HS-5 (cell line): ENCODE measurements around the gene GRID2.
A peak's percentile ranks its signal among the peaks of the same experiment; 100 is the strongest.

ENCODE experiments used
- DNase-seq: peaks from one replicate; pipeline ENCODE4 v3.0.0-alpha.2; 2012; ENCODE audit warnings: low read depth

The GRID2 gene

DNA sequence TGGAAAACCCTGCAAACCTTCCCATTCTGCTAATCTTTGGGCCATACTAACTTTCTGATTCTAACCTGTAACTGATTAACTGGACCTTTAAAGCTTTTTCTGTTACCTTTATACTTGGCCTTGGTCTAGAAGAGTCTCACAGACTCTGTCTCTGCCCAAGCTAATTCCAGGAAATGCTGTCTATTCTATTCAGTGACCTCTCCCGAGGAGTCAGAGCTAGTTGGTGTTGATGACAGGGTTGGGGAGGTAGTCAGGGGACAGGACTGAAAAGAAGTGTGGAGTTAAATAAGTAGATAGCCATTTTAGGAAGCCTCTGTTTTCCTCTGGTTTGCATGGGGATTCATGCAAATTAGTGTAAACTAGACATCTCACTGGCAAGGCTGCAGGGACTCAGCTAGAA lies 429.5 kb downstream of the GRID2 start:
- no peak for DNase-seq

DNA sequence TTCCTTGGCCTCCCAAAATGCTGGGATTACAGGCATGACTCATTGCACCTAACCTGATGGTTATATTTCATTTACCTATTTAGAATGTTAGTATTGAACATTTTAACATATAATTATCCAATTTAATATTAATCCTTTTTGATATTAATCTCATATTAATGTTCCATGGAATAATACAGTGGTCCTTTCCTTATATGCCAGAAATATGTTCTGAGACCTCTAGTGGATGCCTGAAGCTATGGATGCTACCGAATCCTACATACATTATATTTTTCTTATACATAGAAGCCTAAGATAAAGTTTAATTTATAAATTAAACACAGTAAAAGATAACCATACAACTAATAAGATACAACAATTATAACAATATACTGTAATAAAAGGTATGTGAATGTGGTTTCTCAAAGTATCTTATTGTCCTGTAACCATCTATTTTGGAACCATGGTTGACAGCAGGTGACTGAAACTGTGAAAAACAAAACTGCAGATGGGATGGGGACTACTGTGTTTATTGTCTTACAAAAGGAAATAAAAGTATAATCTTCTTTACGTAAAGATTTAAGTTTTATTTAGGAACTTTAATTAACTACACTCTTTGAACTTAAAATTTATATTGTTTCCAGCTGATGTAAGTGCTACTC lies 431.4 kb downstream of the GRID2 start:
- no peak for DNase-seq

DNA sequence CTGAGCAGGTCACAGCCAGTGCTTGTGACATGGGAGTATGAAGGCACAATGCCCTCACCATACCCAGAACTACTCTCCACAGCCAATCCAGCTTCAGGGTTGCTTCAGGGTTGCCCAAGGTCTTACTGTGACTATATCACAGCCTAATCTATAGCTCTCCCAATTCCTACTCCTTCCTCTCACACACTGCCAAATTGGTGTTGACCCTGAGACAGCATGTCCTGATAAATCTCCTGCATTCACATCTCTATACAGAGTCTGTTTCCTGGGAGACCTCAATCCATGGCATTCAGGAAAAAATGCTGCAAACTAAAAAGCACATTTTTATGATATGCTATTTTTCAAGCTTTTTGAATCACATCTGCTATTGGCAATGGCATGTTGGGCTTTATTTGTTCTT lies 456.7 kb downstream of the GRID2 start:
- DNase-seq = no peak

DNA sequence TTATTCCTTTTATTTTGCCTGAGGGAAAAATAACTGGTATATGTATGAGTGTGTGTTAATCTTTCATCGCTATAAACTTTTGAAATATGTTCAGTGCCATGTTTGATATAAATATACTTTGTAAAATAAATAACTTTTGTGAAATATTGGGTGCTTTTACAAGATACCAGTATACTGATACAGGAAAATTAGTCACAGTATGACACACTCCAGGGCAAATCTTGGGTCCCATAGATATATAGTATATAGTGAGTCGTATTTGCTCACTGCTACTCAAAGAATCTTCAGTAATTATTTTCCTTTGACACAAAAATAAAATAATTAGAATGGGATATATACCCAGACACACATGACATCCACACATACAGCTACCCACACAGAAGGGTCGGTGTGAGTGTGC lies 472.3 kb downstream of the GRID2 start:
- DNase-seq = peak; percentile 16

DNA sequence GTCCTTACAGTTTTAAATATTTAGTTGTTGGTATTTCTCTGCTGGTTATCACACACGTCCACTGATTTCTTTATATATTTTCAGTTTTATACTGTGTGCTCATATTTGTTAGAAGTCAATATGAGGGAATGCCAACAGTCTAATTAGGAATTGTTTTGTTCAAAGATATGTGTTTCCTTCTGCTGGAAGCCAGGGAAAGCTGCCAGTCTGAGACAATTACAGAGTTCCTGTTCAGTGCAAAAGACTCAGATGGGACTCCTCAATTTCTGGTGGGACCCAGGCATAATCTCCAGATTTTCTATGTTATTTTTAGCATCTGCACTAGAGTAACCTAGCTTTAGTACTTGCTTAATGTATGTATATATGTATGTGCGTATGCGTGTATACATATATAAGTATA lies 486.0 kb downstream of the GRID2 start:
- no peak for DNase-seq

DNA sequence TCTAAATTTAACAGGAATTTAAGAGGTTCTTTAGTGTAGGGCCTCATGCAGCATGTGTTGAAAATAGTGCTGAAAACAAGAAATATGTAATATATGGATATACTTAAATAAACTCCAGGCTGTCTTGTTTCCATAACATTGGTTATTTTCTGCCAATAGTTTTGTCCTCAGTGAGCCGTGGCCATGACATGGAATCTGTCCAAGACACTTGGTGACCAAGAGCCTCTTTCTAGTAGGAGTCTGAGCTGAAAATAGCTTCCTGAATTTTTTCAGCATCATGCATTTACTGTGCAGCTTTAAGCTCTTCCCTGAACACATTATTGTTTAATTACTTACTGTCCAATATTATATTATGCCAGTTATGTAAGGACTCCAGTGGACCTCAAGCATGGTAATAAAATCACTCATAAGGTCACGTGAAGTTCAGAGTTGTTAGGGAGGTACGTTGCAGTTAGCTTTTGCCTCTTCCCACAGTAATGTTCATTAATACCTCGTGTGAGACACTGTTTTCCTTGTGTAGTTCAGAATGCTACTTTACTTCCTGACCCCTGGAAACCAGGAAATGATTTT lies 488.2 kb downstream of the GRID2 start:
- DNase-seq = no peak

DNA sequence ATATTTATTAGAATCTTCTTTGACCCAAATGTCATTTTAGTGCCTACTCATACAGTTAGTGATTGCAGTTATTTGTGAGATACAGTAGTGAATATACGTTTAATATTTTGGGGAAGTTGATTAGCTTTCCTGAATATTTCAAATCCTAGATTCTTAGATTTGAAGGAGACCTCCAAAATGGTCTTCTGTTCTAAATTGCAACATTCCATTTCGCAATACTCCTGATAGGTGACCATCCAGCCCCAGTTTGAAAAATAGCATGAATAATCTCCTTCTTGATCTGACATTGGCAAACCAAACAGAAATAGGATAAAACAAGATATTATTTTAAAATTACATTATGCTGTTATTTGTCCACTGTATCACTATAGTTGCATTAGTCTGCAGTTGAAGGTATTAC lies 505.6 kb downstream of the GRID2 start:
- no peak for DNase-seq

DNA sequence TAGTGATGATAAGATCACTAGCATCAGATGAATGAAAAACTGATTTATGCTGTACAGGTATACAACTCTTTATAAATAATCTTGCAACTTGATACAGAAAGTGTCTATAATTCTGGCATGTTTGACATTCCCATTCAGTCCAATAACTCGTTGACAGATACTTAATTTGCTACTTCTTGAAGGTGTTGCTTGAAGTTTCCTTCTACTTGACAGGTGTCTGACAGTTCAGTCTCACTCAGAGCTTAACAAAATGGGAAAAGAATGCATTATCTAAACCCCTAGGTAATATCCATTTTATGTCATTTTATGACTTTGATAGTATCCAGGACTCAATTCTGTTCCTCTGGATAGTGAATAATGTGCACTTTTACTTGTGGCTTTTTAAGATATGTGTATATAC lies 508.9 kb downstream of the GRID2 start:
- DNase-seq = no peak

DNA sequence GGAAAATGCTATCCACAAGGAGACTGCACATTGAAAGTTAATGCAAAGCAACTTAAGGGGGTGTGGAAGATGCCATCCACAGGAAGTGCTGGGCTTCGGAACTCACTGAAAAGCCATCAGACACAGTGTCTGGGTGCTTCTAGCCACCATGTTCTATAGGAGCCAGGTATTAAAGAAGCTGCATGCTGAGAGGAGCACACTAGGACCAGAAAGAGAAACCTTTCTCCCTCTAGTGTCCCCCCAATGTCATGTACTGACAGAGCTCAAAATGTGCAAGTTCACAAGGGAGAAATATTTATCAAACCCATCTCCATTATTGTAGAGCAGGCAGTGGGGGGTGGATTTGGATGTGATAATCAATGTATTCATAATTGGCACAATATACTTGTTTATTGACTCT lies 510.9 kb downstream of the GRID2 start:
- DNase-seq = no peak

DNA sequence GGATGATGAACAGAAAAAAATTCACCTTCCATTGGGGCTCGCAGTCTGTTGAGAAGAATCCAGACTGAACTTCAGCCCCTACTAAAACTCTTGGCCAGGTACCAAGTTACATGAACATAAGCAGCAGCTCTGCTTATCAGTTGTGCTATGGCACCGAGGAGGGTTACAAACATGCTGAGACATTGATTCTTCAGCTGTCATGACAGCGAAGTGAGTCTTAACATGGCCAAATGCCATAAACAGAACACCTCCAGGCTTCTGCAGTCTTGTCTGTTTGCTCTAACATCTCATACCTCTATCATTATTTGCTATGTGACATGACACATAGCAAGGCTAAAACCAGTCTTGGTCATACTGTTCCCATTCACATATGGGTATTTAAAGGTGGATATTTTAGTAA lies 521.5 kb downstream of the GRID2 start:
- no peak for DNase-seq

DNA sequence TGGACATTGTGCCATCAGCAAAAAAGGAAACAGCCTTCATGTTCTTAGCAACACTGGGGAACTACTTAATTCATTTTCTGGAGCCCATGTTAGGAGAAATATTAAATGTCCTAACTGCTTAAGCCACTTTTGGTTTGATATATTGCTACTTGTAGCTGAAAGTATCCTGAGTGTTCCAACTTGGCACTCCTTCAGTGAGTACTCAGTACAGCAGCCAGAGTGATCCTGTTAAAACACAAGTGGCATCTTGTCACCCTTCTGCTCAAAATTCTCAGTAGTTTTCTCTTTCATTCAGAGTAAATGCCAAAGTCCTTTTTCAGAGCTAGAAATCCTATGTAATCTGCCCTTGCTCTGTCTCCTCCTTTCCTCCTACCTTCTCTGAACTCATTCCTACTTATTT lies 522.0 kb downstream of the GRID2 start:
- DNase-seq = no peak

DNA sequence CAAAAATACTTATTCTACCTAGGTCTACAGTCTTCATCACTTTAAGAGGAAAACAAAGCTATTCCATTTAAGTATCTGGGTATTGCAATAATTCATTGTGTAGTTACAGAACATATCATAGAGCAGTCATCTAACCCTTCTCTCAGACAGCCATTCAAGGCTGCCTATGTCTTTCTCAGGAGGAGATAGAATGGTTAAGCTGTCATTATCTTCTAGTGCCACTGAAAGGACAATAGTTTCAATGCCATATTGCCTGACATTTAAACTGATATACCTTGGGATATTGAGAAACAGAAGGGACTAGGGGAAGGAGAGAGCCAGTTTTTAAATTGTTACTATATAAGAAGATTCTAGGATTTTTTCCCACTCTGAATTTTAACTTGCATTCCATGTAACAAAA lies 527.0 kb downstream of the GRID2 start:
- no peak for DNase-seq

DNA sequence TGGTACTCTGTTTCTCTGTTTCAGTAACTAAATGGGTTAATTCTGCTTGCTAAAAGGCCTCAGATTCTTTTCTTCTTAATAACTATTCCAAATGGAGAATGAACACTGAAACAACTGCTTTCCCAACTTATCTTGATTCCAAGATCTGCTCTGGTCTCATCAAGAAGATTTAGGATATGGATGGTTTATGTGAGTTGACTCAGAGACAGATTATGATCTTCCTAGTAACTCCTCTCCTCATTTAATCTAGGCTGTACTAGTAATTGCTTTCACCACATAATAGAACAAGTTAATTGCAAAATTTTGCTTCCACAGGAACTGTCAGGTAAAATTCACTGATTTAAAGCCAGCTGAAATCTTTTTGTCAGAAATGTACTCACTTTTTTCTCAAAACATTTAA lies 537.1 kb downstream of the GRID2 start:
- no peak for DNase-seq

DNA sequence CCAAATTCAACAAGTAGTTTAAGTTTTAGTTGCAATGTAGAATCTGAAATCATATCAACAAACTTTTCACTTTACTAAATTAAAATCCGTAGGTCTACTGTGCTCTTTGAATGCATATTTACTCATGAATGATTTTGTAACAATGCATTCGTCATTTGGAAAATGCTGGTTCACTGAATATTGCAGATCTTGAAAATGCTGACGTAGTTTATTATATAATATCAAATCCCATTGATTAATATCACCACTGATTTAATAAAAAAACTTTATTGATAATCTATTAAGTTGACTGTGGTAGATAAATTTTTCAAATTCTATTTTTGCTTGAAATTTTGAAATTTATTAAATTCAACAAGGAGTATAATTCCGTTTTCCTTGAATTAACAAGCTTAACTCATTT lies 540.0 kb downstream of the GRID2 start:
- no peak for DNase-seq

DNA sequence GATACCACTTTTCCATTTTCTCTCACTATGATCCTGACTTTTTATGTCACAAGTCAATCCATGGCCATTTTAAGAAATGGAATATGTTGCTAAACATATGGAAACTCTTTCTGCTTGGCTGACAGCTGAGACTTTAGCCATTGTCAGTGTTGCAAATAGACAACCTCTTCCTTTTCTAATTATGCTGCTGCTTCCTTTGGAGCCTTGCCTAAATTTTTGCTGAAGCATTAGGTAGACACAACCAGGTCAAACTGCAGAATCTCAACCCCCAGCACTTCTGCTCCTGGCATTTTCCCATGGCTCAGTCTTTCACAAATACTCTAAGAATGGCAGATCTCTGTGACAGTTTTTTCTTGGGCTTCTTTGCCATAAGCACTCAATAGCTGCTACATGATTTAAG lies 543.3 kb downstream of the GRID2 start:
- DNase-seq = no peak

DNA sequence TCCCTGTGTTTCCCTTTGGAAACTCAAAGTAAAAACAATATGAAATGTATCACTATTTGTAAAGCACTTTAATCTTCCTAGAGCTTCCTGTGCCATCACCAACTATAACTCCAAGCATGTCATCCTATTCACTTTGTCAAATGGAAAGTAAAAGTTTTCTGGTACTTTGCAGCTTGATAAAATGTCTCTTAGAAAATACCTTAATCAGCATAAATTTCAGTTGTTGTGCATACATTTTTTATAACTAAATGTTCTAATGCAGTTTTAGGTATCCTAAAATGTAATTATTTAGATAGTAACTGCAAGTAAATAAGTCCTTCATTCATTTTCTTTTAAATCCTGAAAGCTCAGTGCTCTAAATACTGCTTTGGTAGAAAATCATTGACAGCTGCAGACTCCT lies 558.7 kb downstream of the GRID2 start:
- DNase-seq = no peak

DNA sequence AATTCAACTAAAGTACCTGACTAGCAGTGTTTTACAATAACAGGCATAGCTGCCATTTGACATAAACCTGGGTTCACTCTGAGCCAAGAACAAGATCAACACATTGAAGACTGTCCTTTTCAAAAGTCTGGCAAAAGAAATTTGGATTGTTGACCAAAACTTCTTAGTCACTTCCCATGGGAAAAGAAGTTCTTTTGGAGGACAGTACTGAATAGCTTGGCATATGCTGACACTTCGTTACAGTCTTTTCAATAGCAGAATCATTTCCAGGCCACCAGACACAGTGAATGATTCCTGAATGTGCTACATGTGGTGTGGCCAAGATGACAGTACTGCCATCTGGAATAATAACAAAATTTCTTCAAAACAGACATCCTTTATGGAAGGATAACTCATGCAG lies 560.3 kb downstream of the GRID2 start:
- no peak for DNase-seq

DNA sequence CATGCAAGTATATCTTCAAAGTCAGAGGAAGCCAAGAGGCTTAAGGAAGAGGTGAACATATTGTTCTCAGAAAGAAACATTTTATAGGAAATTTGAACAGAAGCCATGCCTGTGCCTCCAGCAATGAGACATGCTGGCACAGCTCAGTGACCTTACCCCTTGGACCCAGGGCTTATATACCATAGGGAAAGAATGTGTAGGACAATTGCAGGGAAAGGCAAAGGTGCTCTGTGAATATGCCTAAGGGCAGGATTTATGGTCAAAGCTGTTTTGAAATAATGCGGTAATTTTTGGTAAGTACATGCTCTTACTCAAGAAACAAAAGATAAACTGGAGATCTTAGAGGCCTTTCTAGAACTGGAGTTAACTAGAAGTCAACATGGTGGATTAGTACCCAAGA lies 568.8 kb downstream of the GRID2 start:
- no peak for DNase-seq

DNA sequence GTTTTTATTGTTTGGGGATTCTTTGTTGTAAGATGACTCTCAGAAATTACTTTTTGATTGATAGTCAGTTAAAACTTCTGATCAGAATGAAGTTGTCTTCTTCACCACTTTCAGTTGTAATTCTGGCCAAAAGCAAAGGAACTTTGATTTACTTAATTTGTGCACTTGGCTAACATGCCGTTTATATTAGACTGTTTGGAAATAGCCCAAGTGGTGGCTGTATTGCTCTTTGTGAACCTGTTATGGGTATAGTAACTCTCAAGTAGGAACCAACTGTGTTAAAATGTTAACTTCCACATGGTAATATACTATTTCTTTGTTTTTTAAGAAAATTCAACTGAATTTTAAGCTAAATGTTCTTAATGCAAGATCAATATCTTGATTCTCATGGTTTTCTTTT lies 581.9 kb downstream of the GRID2 start:
- DNase-seq = no peak

DNA sequence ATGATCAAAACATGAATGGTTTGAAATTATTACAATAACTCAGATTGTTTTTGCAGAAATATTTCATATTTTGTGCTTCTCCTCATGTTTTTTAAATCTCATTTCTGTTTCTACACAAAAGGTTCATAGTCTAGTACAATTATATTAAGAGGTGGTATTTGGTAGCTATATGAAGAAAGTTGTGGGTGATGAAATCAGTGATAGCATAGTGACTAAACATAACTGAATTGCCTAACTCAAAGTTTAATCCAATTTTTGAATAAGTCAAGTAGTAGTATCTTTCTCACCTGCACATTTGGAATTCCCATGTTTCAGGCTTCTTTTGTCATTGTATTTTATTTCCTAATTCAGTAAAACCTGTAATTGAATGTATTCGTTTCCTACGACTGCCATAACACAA lies 648.7 kb downstream of the GRID2 start:
- DNase-seq = no peak

DNA sequence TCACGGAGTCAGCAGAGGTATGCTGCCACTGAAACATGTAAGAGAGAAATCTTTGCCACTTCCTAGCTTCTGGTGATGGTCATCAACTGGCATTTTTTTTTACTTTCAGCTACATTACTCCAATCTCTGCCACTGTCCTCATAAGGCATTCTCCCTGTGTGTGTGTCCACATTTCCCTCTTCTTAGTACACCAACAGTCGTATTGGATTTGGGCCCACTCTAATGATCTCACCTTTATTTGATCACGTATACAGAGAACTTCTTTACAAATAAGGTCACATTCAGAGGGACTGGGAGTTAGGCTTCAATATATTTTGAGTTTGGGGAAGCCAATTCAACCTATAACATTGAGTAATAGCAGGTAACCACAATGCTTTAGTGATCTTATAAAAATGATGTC lies 649.1 kb downstream of the GRID2 start:
- no peak for DNase-seq

DNA sequence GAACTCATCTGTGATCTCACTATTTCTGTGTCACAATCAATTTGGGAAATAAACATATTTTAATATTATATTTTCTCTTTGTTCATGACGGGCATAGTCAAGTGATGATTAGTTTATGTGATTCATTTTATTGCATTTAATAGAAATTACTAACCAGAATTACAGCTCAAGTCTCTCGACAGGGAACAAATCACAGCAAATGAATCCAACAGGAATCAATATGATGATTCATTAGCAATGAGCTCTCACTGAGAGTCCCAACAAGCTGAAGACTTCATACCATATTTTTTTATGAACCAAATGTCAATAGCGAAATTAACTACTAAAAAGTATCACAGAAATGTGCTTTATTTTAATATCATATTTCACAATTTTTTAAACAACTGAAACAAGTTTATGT lies 649.7 kb downstream of the GRID2 start:
- peak; percentile 31 for DNase-seq

DNA sequence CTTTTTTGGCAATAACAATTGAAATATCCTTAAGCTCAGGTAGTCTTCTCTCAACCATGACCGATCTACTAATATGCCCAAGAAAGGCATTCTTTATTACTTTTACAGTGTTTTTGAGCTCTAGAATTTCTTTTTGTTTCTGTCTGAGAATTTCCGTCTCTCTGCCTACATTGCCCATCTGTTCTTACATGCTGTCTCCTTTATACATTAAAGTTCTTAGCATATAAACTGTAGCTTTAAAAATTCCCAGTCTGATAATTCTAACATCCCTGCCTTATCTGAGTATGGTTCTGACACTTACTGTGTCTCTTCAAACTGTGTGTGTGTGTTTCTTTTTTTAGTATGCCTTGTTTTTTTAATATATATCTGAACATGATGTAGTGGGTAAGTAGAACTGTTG lies 658.1 kb downstream of the GRID2 start:
- no peak for DNase-seq

DNA sequence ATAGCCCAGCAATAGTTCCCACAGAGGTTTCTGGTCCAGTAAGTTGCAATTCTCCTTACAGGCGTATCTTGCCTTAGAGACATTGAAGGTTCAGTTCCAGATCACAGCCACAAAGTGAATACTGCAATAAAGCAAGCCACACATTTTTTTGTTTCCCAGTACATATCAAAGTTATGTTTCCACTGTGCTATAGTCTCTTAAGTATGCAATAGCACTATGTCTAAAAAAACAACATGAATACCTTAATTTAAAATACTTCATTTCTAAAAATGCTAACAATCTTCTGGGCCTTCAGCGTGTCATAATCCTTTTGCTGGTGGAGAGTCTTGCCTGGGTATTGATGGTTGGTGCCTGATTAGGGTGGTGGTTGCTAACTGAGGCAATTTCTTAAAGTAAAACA lies 659.1 kb downstream of the GRID2 start:
- no peak for DNase-seq

DNA sequence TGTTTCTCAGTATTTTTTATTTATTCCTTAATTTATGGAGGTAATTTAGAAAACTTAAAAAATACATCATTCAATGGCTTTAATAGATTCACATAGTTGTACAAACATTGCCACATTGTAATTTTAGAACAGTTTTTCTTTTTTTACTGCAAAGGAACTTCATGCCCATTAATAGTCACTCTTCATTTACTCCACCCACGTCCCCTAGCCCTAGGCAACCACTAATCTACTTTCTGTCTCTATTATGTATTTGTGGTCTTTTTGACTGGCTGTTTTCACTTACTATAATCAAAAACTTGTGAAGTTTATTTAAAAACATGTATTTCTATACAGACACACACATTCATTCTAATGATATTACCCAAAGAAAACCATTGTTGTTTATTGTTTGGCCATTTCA lies 664.8 kb downstream of the GRID2 start:
- DNase-seq = no peak
